ENCODE measurements around the gene ARHGAP23. TPM values are rescaled to one million over a fixed set of nuclear protein-coding genes. Genes with fewer than 3 reads are reported as not detected.

The ARHGAP23 gene
- total RNA-seq, 1 donor from 2014 or later, result 0.57 TPM

Other genes with a start within 250 kb of the ARHGAP23 start
- gene TBC1D3, start 235.9 kb upstream of the ARHGAP23 start, total RNA-seq, result not detected in 2 replicates
- 41.8 and 43.1 TPM in 2 replicates for gene MRPL45, start 131.3 kb upstream of the ARHGAP23 start, total RNA-seq
- 0.03 TPM in 1 of 2 replicates, not detected in the other for gene GPR179, start 84.5 kb upstream of the ARHGAP23 start, total RNA-seq
- 30.4 and 32.3 TPM in 2 replicates for gene SOCS7, start 76.6 kb upstream of the ARHGAP23 start, total RNA-seq
- 0.22 and 0.44 TPM in 2 replicates for gene SRCIN1, start 177.5 kb downstream of the ARHGAP23 start, total RNA-seq
- gene EPOP, start 246.5 kb downstream of the ARHGAP23 start, total RNA-seq, result 56.5 and 58.8 TPM in 2 replicates